Upper lobe of left lung (tissue), 6 donors: Measurements from ENCODE around the gene FBXL7. TPM values are rescaled to one million over a fixed set of nuclear protein-coding genes. Genes with fewer than 3 reads are reported as not detected.

ENCODE experiments used
- ATAC-seq, 2 donors: fragments of 200-7000 bp; cut with Tn5 transposase; one replicate each; pipeline ENCODE4 v1.9.1; 2022; ENCODE audit warnings: mild to moderate bottlenecking in 2 of 2, moderate library complexity in 2 of 2; ENCODE audit not compliant: low FRiP score in 2 of 2
- DNase-seq, 2 donors: peaks; one replicate each; pipeline ENCODE4 v3.0.0-alpha.2; 2019 to 2020
- H3K27ac ChIP-seq, 4 donors: fragments of 200-600 bp; sonication (generic); one replicate each; pipeline ENCODE4 v1.5.1; 2016 to 2019
- H3K27me3 ChIP-seq, 4 donors: fragments of 200-600 bp; sonication (generic); one replicate each; pipeline ENCODE4 v1.5.1; 2017 to 2019
- H3K36me3 ChIP-seq, 4 donors: fragments of 200-600 bp; sonication (generic); one replicate each; pipeline ENCODE4 v1.5.1; 2016 to 2019
- H3K4me1 ChIP-seq, 4 donors: fragments of 200-600 bp; sonication (generic); one replicate each; pipeline ENCODE4 v1.5.1; 2018 to 2019
- H3K4me3 ChIP-seq, 4 donors: fragments of 200-600 bp; sonication (generic); one replicate each; pipeline ENCODE4 v1.5.1; 2017 to 2019; ENCODE audit warnings: mild to moderate bottlenecking in 2 of 4, moderate library complexity in 1 of 4
- H3K9me3 ChIP-seq, 4 donors: fragments of 200-600 bp; sonication (generic); one replicate each; pipeline ENCODE4 v1.5.1; 2018 to 2019
- EP300 ChIP-seq, 4 donors: sonication (generic); formaldehyde crosslinking; IDR thresholded peaks; one replicate each; pipeline ENCODE4 v1.5.1; 2017; ENCODE audit warnings: antibody characterized with exemption in 4 of 4, control low read depth in 2 of 4
- POLR2A ChIP-seq, 4 donors: fragments of 450-650 bp; IDR thresholded peaks; one replicate each; pipeline ENCODE4 v1.5.1; 2016 to 2017; ENCODE audit warnings: antibody characterized with exemption in 4 of 4, mild to moderate bottlenecking in 2 of 4
- POLR2AphosphoS5 ChIP-seq, 2 donors: sonication (generic); formaldehyde crosslinking; IDR thresholded peaks; one replicate each; pipeline ENCODE4 v1.5.1; 2017; ENCODE audit warnings: antibody characterized with exemption in 2 of 2
- WGBS, 2 donors: methylation state at CpG; one replicate each; pipeline ENCODE4 v1.1.5; 2017 to 2018; 5-methylcytosine and 5-hydroxymethylcytosine counted together
- total RNA-seq, 6 donors: library from RNA; depleted of rRNA in 4 of 6; stranded (reverse); fragments of >200 nt in 4 of 6; gene quantifications; one replicate each; pipeline versions ENCODE4 v1.1.0 to v1.2.1, GENCODE V29; 2016 to 2021
- TF ChIP-seq, protein P1 (sequence below), 6 experiments: fragments of 450-650 bp in 4 of 6; fragments of 200-600 bp in 2 of 6; sonication (generic) in 2 of 6; IDR thresholded peaks; one replicate each; pipeline ENCODE4 v1.5.1; 2016 to 2019; ENCODE audit warnings: antibody characterized with exemption in 6 of 6
- donor health status: DM: no; HTN: no; CAD: no; lungs with moderate emphysema.
- donor health status: DM: no; HTN: yes; CAD: no; lungs with severe emphysema.

Gene FBXL7
- total RNA-seq, 6 donors from 2014 or later: 4.9 to 13.6 (median 6.9) TPM

DNA sequence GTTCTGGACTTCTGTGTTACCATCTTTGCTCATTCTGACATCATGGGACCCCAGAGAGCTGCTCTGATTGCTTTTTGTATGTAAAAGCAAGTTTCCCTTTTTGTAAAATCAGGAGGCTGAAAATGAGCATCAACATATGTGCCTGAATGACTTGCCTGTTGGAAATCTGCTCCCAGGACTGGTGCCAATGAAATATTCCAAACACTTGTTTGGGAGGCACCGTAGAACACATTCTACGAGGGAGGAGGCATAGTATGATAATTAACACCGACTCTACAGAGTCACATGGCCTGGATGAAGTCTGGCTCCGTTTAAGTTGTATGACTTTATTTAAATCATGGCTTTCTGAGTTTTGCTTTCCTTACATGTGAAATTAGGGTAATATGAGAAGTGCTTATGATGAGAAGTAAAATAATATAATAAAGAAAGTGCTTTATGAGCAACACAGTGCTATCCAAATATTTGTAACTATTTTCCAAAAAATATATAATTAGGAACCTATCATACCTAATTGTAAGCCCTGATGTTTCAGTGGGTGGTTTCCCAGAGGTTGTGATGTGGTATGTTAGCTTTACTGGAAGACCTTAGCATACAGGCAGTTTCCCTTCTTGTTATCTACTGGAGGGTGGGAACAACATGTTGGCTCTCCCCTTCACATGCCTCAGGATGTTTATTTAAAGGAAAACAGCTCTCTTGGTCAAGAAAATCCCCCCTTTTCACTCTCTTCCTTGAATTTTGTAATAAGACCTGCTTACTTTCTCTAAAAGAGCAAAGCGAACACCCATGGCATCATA, 238.1 kb downstream of the FBXL7 start:
- Histone ChIP-seq H3K4me1 (peaks cover 0 to 10% (median 6%) of the 10 kb centered on the region in 4 donors), H3K4me3 (no peak overlapping the region), H3K27me3 (no peaks in the 10 kb centered on the region), H3K27ac (no peak overlapping the region), H3K9me3 (no peaks in the 10 kb centered on the region), H3K36me3 (no peaks in the 10 kb centered on the region)
- 66 to 75% methylated on average over 5 of the region's 5 CpGs for WGBS, 2 donors
- no peak for ATAC-seq
- TF ChIP-seq POLR2A (IDR thresholded peaks at IDR 0.05) (no peak), POLR2AphosphoS5 (IDR thresholded peaks at IDR 0.05) (no peak), EP300 (IDR thresholded peaks at IDR 0.05) (no peak)
- TF ChIP-seq, protein P1, sequence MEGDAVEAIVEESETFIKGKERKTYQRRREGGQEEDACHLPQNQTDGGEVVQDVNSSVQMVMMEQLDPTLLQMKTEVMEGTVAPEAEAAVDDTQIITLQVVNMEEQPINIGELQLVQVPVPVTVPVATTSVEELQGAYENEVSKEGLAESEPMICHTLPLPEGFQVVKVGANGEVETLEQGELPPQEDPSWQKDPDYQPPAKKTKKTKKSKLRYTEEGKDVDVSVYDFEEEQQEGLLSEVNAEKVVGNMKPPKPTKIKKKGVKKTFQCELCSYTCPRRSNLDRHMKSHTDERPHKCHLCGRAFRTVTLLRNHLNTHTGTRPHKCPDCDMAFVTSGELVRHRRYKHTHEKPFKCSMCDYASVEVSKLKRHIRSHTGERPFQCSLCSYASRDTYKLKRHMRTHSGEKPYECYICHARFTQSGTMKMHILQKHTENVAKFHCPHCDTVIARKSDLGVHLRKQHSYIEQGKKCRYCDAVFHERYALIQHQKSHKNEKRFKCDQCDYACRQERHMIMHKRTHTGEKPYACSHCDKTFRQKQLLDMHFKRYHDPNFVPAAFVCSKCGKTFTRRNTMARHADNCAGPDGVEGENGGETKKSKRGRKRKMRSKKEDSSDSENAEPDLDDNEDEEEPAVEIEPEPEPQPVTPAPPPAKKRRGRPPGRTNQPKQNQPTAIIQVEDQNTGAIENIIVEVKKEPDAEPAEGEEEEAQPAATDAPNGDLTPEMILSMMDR (IDR thresholded peaks at IDR 0.05): no peak
- DNase-seq: no peak

DNA sequence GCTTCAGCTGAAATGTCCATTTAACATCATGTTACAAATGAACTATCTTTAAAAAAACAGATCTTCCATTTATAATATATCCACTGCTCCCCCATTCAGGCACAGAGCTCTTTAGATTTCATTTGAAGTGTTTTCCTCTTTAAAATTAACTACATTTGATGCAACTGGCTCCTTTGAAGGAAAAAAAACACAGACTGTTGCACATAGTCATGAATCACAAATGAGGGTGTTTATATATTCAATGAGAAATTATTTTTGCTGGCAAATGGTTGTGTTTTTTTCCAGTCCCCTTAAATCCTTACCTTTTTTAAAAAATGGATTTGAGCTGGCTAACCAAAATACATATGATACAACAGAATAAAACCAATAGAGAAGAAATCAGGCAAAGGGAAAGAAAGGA, 240.4 kb downstream of the FBXL7 start:
- Histone ChIP-seq H3K4me1 (peaks cover 0 to 10% (median 6%) of the 10 kb centered on the region in 4 donors), H3K9me3 (peaks cover 0 to 4% (median 0%) of the 10 kb centered on the region in 4 donors), H3K36me3 (no peaks in the 10 kb centered on the region), H3K27me3 (no peaks in the 10 kb centered on the region), H3K27ac (no peak overlapping the region), H3K4me3 (no peak overlapping the region)
- DNase-seq (no peak), ATAC-seq (no peak)
- TF ChIP-seq, protein P1 (IDR thresholded peaks at IDR 0.05): no peak
- TF ChIP-seq POLR2AphosphoS5 (IDR thresholded peaks at IDR 0.05): no peak
- TF ChIP-seq POLR2A (IDR thresholded peaks at IDR 0.05): no peak
- TF ChIP-seq EP300 (IDR thresholded peaks at IDR 0.05): no peak

DNA sequence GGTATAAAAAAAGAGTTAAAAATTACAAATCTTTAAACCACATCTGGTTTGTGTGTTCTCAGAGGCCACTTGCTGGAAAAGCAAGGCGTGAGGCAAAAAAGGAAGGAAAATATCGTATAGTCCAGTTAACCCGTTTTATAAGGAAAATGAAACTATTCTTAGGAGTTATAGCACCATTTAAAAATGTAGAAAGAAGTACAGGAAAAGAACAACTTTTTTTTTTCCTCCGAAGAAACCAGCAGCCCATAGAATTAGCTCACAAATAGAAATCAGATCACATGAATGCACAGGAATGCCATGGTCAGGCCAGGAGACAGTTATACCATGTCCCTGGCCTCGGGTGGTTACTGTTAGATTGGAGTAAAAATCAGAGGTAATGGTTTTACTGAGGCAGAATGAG, 241.6 kb downstream of the FBXL7 start:
- Histone ChIP-seq H3K27me3 (no peaks in the 10 kb centered on the region), H3K9me3 (peaks cover 0 to 4% (median 0%) of the 10 kb centered on the region in 4 donors), H3K4me3 (no peak overlapping the region), H3K4me1 (peaks cover 0 to 10% (median 6%) of the 10 kb centered on the region in 4 donors), H3K36me3 (no peaks in the 10 kb centered on the region), H3K27ac (no peak overlapping the region)
- DNase-seq (no peak), ATAC-seq (no peak)
- WGBS, 2 donors: 80 to 84% methylated on average over 5 of the region's 5 CpGs
- TF ChIP-seq POLR2AphosphoS5 (IDR thresholded peaks at IDR 0.05) (no peak), EP300 (IDR thresholded peaks at IDR 0.05) (no peak), POLR2A (IDR thresholded peaks at IDR 0.05) (no peak)
- TF ChIP-seq, protein P1 (IDR thresholded peaks at IDR 0.05): no peak

DNA sequence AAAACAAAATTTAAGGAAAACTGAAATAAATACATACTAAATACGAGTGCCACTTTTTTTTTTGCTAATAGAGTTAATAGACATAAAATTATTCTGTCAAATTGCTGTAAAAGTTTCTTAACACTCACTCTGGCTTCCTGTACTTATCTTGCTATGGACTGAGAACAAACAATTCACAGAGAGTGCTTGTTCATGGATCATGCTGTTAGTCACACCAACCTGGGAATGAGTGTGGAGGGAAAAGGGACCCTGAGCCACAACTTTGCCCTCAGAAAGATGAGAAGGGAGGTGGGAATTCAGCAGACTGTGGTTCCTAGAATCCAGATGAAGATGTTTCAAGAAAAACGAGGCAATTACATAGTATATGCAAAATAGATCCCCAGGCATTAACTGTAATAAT, 246.9 kb downstream of the FBXL7 start:
- DNase-seq: no peak
- ATAC-seq: no peak
- Histone ChIP-seq H3K9me3 (peaks cover 0 to 4% (median 0%) of the 10 kb centered on the region in 4 donors), H3K27ac (no peak overlapping the region), H3K4me3 (no peak overlapping the region), H3K36me3 (no peaks in the 10 kb centered on the region), H3K27me3 (no peaks in the 10 kb centered on the region), H3K4me1 (no peaks in the 10 kb centered on the region)
- TF ChIP-seq POLR2AphosphoS5 (IDR thresholded peaks at IDR 0.05): no peak
- no peak for TF ChIP-seq POLR2A (IDR thresholded peaks at IDR 0.05)
- TF ChIP-seq EP300 (IDR thresholded peaks at IDR 0.05): no peak
- TF ChIP-seq, protein P1 (IDR thresholded peaks at IDR 0.05): no peak
- WGBS, 2 donors: 53 to 59% methylated on average over 2 of the region's 2 CpGs

DNA sequence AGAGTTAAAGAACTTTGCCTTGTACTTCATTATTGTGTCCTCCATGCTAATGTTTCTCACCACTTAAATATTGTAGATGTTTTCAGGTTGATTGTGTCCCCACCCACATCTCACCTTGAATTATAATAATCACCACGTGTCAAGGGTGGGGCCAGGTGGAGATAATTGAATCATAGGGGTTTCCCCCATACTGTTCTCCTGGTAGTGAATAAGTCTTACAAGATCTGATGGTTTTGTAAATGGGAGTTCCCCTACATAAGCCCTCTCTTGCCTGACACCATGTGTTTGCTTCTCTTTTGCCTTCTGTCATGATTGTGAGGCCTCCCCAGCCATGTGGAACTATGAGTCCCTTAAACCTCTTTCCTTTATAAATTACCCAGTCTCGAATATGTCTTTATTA, 248.3 kb downstream of the FBXL7 start:
- H3K36me3 ChIP-seq: no peaks in the 10 kb centered on the region
- H3K27ac ChIP-seq: no peak overlapping the region
- peaks cover 0 to 4% (median 0%) of the 10 kb centered on the region in 4 donors for H3K9me3 ChIP-seq
- DNase-seq (no peak), ATAC-seq (no peak)
- H3K4me1 ChIP-seq: peaks cover 0 to 2% (median 0%) of the 10 kb centered on the region in 4 donors
- no peaks in the 10 kb centered on the region for H3K27me3 ChIP-seq
- H3K4me3 ChIP-seq: no peak overlapping the region
- WGBS, 2 donors: 59 to 80% methylated on average over 2 of the region's 2 CpGs
- TF ChIP-seq, protein P1 (IDR thresholded peaks at IDR 0.05): no peak
- no peak for TF ChIP-seq POLR2AphosphoS5 (IDR thresholded peaks at IDR 0.05)
- no peak for TF ChIP-seq POLR2A (IDR thresholded peaks at IDR 0.05)
- TF ChIP-seq EP300 (IDR thresholded peaks at IDR 0.05): no peak
